Activated naive CD4-positive, alpha-beta T cell treated with anti-CD3 and anti-CD28 coated beads for 36 hours (primary cell): ENCODE measurements around the gene BAZ2B. TPM values are rescaled to one million over a fixed set of nuclear protein-coding genes. Genes with fewer than 3 reads are reported as not detected.
A peak's percentile ranks its signal among the peaks of the same experiment; 100 is the strongest.

Source experiments
- CTCF ChIA-PET: fragments of 350-600 bp; sonication (Branson Sonifier 250); formaldehyde crosslinking; loops from one replicate; lab custom pipeline; 2021; ENCODE audit warnings: antibody characterized with exemption; lab: Charles Lee
- DNase-seq: peaks from one replicate; pipeline ENCODE4 v3.0.0-alpha.2; 2020
- H3K27ac Mint-ChIP-seq: one replicate; pipeline ENCODE4 v1.8.0; 2021; ENCODE audit warnings: mild to moderate bottlenecking, mixed read lengths
- H3K27me3 Mint-ChIP-seq: one replicate; pipeline ENCODE4 v1.8.0; 2021; ENCODE audit warnings: low read depth, mixed read lengths
- H3K36me3 Mint-ChIP-seq: one replicate; pipeline ENCODE4 v1.8.0; 2021; ENCODE audit warnings: low read depth, mixed read lengths
- H3K4me1 Mint-ChIP-seq: one replicate; pipeline ENCODE4 v1.8.0; 2021; ENCODE audit warnings: low read depth, mixed read lengths
- H3K4me3 Mint-ChIP-seq: one replicate; pipeline ENCODE4 v1.8.0; 2021; ENCODE audit warnings: mild to moderate bottlenecking, moderate library complexity, mixed read lengths
- H3K9me3 Mint-ChIP-seq: one replicate; pipeline ENCODE4 v1.8.0; 2021; ENCODE audit warnings: mixed read lengths
- intact Hi-C: fragments of 100-400 bp; cut with micrococcal nuclease; formaldehyde crosslinking; loops from one replicate; pipeline ENCODE4 v1.15.1; 2023
- total RNA-seq, 2 experiments: library from RNA; stranded (reverse); gene quantifications; one replicate each; pipeline ENCODE4 v1.2.3, GENCODE V29; 2021

Gene BAZ2B
- total RNA-seq, 2 experiments from 2014 or later = 8.3 to 9.7 TPM

DNA sequence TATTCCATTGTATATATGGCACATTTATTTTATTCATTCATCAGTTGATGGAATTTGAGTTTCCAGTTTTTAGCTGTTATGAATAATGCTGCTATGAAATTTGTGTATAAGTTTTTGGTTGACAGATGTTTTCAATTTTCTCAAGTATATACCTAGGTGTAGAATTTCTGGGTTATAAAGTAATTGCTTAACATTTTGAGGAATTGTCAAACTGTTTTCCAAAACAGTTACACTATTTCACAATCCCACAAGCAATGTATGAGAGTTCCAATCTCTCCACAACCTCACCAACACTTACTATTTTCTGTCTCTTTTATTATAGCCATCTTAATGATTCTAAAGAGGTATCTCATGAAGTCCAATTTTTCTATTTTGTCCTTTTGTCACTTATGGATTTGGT, 317.4 kb downstream of the BAZ2B start:
- no peaks in the 10 kb centered on the region for H3K4me1 Mint-ChIP-seq
- H3K27ac Mint-ChIP-seq = no peak overlapping the region
- H3K36me3 Mint-ChIP-seq = no peaks in the 10 kb centered on the region
- H3K27me3 Mint-ChIP-seq = peaks cover 2% of the 10 kb centered on the region
- CTCF ChIA-PET = no interaction called here
- H3K4me3 Mint-ChIP-seq = no peak overlapping the region
- intact Hi-C loops = no loop called here
- no peaks in the 10 kb centered on the region for H3K9me3 Mint-ChIP-seq
- no peak for DNase-seq

GRCh38 chr2:159297042-159297707, 319.2 kb downstream of the BAZ2B start:
- Mint-ChIP-seq H3K9me3 (no peaks in the 10 kb centered on the region), H3K4me1 (no peaks in the 10 kb centered on the region), H3K36me3 (no peaks in the 10 kb centered on the region), H3K27ac (no peak overlapping the region), H3K4me3 (no peak overlapping the region), H3K27me3 (peaks cover 2% of the 10 kb centered on the region)
- no peak for DNase-seq
- CTCF ChIA-PET = no interaction called here
- intact Hi-C loops = no loop called here

- Mint-ChIP-seq H3K27ac (no peak overlapping the region), H3K36me3 (no peaks in the 10 kb centered on the region), H3K27me3 (no peaks in the 10 kb centered on the region), H3K4me3 (no peak overlapping the region), H3K4me1 (peaks cover 17% of the 10 kb centered on the region), H3K9me3 (no peaks in the 10 kb centered on the region)
- CTCF ChIA-PET = no interaction called here
- DNase-seq = no peak
- intact Hi-C loops = loop anchor here (5.0 kb wide), 1 partner anchor 405 kb away; no protein-coding TSS in a partner anchor
Observed at GRCh38 chr2:159292157-159292556, 324.2 kb downstream of the BAZ2B start.

DNA sequence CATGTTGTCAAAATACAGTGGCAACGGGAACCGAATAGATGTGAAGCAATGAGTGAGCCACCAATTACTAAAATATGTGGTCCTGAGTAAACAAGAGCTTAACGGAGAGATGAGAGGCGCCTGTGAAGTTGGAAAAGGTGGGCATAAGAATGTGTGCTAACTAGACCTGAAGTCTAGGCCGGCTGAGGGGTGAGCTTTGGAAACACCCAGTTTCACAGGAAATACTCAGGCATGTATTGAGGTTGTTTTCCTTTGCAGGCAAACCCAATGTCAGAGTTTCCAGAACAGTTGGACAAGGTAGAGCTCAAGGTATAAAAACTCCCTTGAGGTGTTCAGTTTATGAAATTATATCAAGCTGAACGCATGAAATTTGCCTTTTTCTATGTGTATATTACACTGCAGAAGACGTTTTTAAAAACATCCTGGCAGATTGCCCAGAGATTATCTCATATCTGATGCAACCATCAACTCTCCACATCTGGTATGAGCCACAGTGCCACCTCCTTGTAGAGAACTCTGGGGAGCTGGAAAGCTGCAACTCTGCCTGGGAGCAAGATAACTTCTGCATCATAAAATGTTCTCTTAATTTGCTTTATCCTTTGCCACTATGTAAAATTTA, 325.9 kb downstream of the BAZ2B start:
- intact Hi-C loops = loop anchor here (2.0 to 5.0 kb wide), 2 partner anchors 403 to 630 kb away; no protein-coding TSS in a partner anchor
- no peaks in the 10 kb centered on the region for H3K36me3 Mint-ChIP-seq
- peak overlapping the region; percentile 38 for H3K4me3 Mint-ChIP-seq
- H3K27ac Mint-ChIP-seq = peak overlapping the region; percentile 68
- peak; percentile 62 for DNase-seq
- no peaks in the 10 kb centered on the region for H3K9me3 Mint-ChIP-seq
- no peaks in the 10 kb centered on the region for H3K27me3 Mint-ChIP-seq
- CTCF ChIA-PET = interaction anchor here (1.5 kb wide), 1 partner anchor 142 kb away, joined by 4 read pairs; no protein-coding TSS in a partner anchor
- H3K4me1 Mint-ChIP-seq = peaks cover 23% of the 10 kb centered on the region

DNA sequence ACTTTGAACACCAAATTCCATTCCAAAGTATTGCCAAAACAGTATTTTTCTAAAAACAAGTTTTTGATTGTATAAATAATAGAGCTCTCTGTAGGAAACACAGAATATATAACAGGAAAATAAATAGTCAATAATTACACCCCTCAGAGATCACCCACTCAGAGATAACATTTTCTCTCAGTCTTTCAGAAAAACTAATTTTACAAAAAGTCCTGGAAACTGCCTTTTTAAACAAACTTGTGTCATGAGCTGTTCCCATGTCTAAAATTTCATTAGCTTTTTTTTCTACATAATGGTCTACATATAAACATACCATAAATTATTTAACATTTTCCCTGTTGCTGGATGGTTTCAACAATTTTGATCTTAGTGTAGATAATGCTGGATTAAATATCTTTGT, 328.6 kb downstream of the BAZ2B start:
- H3K27me3 Mint-ChIP-seq = no peaks in the 10 kb centered on the region
- peaks cover 28% of the 10 kb centered on the region for H3K4me1 Mint-ChIP-seq
- intact Hi-C loops = loop anchor here (2.0 to 5.0 kb wide), 9 partner anchors 135 to 1660 kb away; partner anchors contain the start of genes ACVR1C, BAZ2B, CCDC148 and PKP4
- H3K9me3 Mint-ChIP-seq = no peaks in the 10 kb centered on the region
- H3K4me3 Mint-ChIP-seq = no peak overlapping the region
- H3K36me3 Mint-ChIP-seq = no peaks in the 10 kb centered on the region
- CTCF ChIA-PET = no interaction called here
- no peak for DNase-seq
- no peak overlapping the region for H3K27ac Mint-ChIP-seq

- peak overlapping the region; percentile 87 for H3K4me3 Mint-ChIP-seq
- CTCF ChIA-PET = no interaction called here
- peak; percentile 97 for DNase-seq
- no peaks in the 10 kb centered on the region for H3K9me3 Mint-ChIP-seq
- peaks cover 26% of the 10 kb centered on the region for H3K4me1 Mint-ChIP-seq
- intact Hi-C loops = loop anchor here (1.0 to 5.0 kb wide), 11 partner anchors 135 to 1660 kb away; partner anchors contain the start of genes ACVR1C, BAZ2B, CCDC148 and LY75
- H3K36me3 Mint-ChIP-seq = no peaks in the 10 kb centered on the region
- no peaks in the 10 kb centered on the region for H3K27me3 Mint-ChIP-seq
- peak overlapping the region; percentile 75 for H3K27ac Mint-ChIP-seq
Observed at GRCh38 chr2:159286709-159287441, 329.5 kb downstream of the BAZ2B start.

GRCh38 chr2:159285929-159286708, 330.2 kb downstream of the BAZ2B start, which contains the start of gene WDSUB1:
Gene WDSUB1, minus strand, starts transcription at chr2:159286703. Its CDS starts 3,634 bp downstream, at chr2:159283069.
- no peaks in the 10 kb centered on the region for H3K9me3 Mint-ChIP-seq
- intact Hi-C loops = loop anchor here (1.0 to 5.0 kb wide), 11 partner anchors 134 to 1659 kb away; partner anchors contain the start of genes ACVR1C, BAZ2B, CCDC148 and LY75
- H3K4me3 Mint-ChIP-seq = peak within 1 kb of the TSS; percentile 87
- peak within 1 kb of the TSS; percentile 75 for H3K27ac Mint-ChIP-seq
- peaks cover 3% of the 10 kb centered on the region for H3K36me3 Mint-ChIP-seq
- H3K27me3 Mint-ChIP-seq = no peaks in the 10 kb centered on the region
- peak; percentile 31 for DNase-seq
- H3K4me1 Mint-ChIP-seq = peaks cover 25% of the 10 kb centered on the region
- CTCF ChIA-PET = interaction anchor here (0.9 to 1.4 kb wide), 2 partner anchors 9 to 384 kb away, joined by 3 read pairs; no protein-coding TSS in a partner anchor

DNA sequence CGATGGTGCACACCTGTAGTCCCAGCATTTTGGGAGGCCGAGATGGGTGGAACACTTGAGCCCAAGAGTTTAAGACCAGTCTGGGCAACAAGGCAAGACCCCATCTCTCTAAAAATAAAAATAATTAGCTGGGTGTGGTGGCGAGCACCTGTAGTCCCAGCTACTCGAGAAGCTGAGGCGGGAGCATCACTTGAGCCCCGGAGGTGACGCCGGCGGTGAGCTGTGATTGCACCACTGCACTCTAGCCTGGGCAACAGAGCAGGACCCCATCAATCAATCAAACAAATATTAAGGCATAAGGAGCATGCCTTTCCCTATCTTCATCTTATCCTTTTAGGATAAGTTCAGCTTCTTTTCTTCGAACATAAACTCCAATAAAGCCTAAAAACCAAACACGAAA, 330.9 kb downstream of the BAZ2B start:
- intact Hi-C loops = loop anchor here (5.0 kb wide), 5 partner anchors 133 to 1658 kb away; partner anchors contain the start of genes ACVR1C, CCDC148 and PKP4
- no peak for DNase-seq
- no peaks in the 10 kb centered on the region for H3K27me3 Mint-ChIP-seq
- CTCF ChIA-PET = interaction anchor here (0.9 to 1.4 kb wide), 2 partner anchors 8 to 383 kb away, joined by 3 read pairs; no protein-coding TSS in a partner anchor
- H3K4me1 Mint-ChIP-seq = peaks cover 18% of the 10 kb centered on the region
- peak overlapping the region; percentile 73 for H3K4me3 Mint-ChIP-seq
- H3K36me3 Mint-ChIP-seq = peaks cover 4% of the 10 kb centered on the region
- H3K27ac Mint-ChIP-seq = no peak overlapping the region
- H3K9me3 Mint-ChIP-seq = no peaks in the 10 kb centered on the region

GRCh38 chr2:159283529-159283928, 332.8 kb downstream of the BAZ2B start:
- Mint-ChIP-seq H3K27me3 (no peaks in the 10 kb centered on the region), H3K27ac (no peak overlapping the region), H3K9me3 (no peaks in the 10 kb centered on the region), H3K4me1 (peaks cover 14% of the 10 kb centered on the region), H3K4me3 (no peak overlapping the region), H3K36me3 (peaks cover 8% of the 10 kb centered on the region)
- no peak for DNase-seq
- CTCF ChIA-PET = interaction anchor here (0.6 to 1.2 kb wide), 2 partner anchors 27 to 1121 kb away, joined by 3 to 5 read pairs; no protein-coding TSS in a partner anchor
- intact Hi-C loops = no loop called here

DNA sequence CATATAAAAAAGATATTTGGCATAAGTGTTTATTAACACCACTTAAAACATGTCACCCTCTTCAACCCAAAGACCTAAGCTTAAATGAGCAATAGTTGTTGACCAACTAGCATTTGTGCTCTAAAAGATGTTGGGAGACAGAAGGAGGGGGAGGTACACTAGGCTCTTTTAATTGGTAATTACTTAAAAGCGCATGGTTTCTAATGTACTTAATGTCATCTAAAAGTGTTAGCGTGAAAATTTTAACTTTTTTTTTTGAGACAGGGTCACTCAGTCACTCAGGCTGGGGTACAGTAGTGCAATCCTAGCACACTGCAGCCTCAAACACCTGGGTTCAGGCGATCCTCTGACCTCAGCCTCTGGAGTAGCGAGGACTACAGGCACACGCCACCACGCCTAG, 335.3 kb downstream of the BAZ2B start:
- Mint-ChIP-seq H3K4me1 (peaks cover 10% of the 10 kb centered on the region), H3K9me3 (no peaks in the 10 kb centered on the region), H3K27me3 (no peaks in the 10 kb centered on the region), H3K36me3 (peaks cover 8% of the 10 kb centered on the region), H3K4me3 (no peak overlapping the region), H3K27ac (no peak overlapping the region)
- intact Hi-C loops = no loop called here
- no peak for DNase-seq
- CTCF ChIA-PET = no interaction called here

DNA sequence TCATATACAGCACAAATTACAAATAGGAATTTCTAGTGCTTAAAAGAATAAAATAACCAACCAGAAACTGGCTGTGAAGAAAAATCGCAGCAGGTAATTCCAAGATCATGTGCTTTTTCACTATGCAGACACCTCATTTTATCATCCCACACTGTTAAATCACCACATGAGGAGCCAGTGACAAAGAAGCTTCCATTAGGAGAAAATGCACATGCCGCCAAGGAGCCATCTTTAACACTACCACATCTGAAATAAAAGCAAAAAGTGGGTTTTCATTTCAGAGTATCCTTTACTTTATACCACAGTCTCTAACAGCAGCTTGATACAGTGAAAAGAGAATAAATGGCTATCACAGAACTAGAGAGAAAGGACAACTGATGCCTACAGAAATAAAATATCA, 336.6 kb downstream of the BAZ2B start:
- Mint-ChIP-seq H3K4me1 (peaks cover 4% of the 10 kb centered on the region), H3K27me3 (no peaks in the 10 kb centered on the region), H3K36me3 (peaks cover 11% of the 10 kb centered on the region), H3K9me3 (no peaks in the 10 kb centered on the region), H3K4me3 (no peak overlapping the region), H3K27ac (no peak overlapping the region)
- DNase-seq = no peak
- intact Hi-C loops = no loop called here
- CTCF ChIA-PET = no interaction called here
